Gastrocnemius medialis (tissue), 4 donors: ENCODE data around the gene XDH.

Experiments used
- POLR2A ChIP-seq, 2 donors: fragments of 450-650 bp; IDR thresholded peaks; one replicate each; pipeline ENCODE4 v1.6.1; 2017; ENCODE audit warnings: antibody characterized with exemption in 2 of 2, mild to moderate bottlenecking in 2 of 2, moderate library complexity in 2 of 2
- TF ChIP-seq, protein P1 (sequence below), 5 experiments: fragments of 450-650 bp in 3 of 5; fragments of 200-600 bp in 2 of 5; sonication (generic) in 2 of 5; IDR thresholded peaks in 4 of 5; conservative IDR thresholded peaks in 1 of 5; 1 replicate in 4 of 5; 2 replicates in 1 of 5; pipeline ENCODE4 v1.5.1; 2016 to 2019; ENCODE audit warnings: antibody characterized with exemption in 5 of 5, mild to moderate bottlenecking in 3 of 5, moderate library complexity in 3 of 5

- TF ChIP-seq, protein P1, sequence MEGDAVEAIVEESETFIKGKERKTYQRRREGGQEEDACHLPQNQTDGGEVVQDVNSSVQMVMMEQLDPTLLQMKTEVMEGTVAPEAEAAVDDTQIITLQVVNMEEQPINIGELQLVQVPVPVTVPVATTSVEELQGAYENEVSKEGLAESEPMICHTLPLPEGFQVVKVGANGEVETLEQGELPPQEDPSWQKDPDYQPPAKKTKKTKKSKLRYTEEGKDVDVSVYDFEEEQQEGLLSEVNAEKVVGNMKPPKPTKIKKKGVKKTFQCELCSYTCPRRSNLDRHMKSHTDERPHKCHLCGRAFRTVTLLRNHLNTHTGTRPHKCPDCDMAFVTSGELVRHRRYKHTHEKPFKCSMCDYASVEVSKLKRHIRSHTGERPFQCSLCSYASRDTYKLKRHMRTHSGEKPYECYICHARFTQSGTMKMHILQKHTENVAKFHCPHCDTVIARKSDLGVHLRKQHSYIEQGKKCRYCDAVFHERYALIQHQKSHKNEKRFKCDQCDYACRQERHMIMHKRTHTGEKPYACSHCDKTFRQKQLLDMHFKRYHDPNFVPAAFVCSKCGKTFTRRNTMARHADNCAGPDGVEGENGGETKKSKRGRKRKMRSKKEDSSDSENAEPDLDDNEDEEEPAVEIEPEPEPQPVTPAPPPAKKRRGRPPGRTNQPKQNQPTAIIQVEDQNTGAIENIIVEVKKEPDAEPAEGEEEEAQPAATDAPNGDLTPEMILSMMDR (IDR thresholded peaks at IDR 0.05 in 4 of 5, conservative IDR thresholded peaks at IDR 0.05 in 1 of 5): no peak
- TF ChIP-seq POLR2A (IDR thresholded peaks at IDR 0.05): no peak
Measured at GRCh38 chr2:31362581-31362980, 52.0 kb downstream of the XDH start.
